Stomach (tissue), 9 donors: ENCODE results near the gene TIMM13. TPM values are rescaled to one million over a fixed set of nuclear protein-coding genes. Genes with fewer than 3 reads are reported as not detected.

Source experiments
- DNase-seq, 2 donors: peaks; one replicate each; pipeline versions ENCODE4 v3.0.0 to v3.0.0-alpha.2; 2013 to 2019
- H3K27ac ChIP-seq, 5 donors: fragments of 200-600 bp in 4 of 5; sonication (generic) in 4 of 5; one replicate each; pipeline ENCODE4 v1.5.1; 2013 to 2019; ENCODE audit warnings: mild to moderate bottlenecking in 1 of 5, moderate library complexity in 1 of 5
- H3K27me3 ChIP-seq, 3 donors: fragments of 200-600 bp; sonication (generic); one replicate each; pipeline ENCODE4 v1.5.1; 2017 to 2019; ENCODE audit warnings: mixed run types in 1 of 3
- H3K36me3 ChIP-seq, 4 donors: fragments of 200-600 bp; sonication (generic); 1 replicate in 3 of 4; 2 replicates in 1 of 4; pipeline ENCODE4 v1.5.1; 2016 to 2019
- H3K4me1 ChIP-seq, 4 donors: fragments of 200-600 bp; sonication (generic); one replicate each; pipeline ENCODE4 v1.5.1; 2016 to 2019
- H3K4me3 ChIP-seq, 4 donors: fragments of 200-600 bp; sonication (generic) in 3 of 4; one replicate each; pipeline ENCODE4 v1.5.1; 2016 to 2019; ENCODE audit warnings: mild to moderate bottlenecking in 1 of 4
- H3K9me3 ChIP-seq, 4 donors: fragments of 200-600 bp; sonication (generic); one replicate each; pipeline ENCODE4 v1.5.1; 2016 to 2019
- CTCF ChIP-seq, 7 experiments: fragments of 450-650 bp in 4 of 7; fragments of 200-600 bp in 3 of 7; sonication (generic) in 3 of 7; IDR thresholded peaks; one replicate each; pipeline ENCODE4 v1.5.1; 2016 to 2019; ENCODE audit warnings: antibody characterized with exemption in 7 of 7, control low read depth in 2 of 7, mild to moderate bottlenecking in 1 of 7
- EP300 ChIP-seq: sonication (generic); formaldehyde crosslinking; IDR thresholded peaks from one replicate; pipeline ENCODE4 v1.6.1; 2017; ENCODE audit warnings: antibody characterized with exemption
- POLR2A ChIP-seq, 4 donors: fragments of 450-650 bp; IDR thresholded peaks; one replicate each; pipeline ENCODE4 v1.6.1; 2016; ENCODE audit warnings: antibody characterized with exemption in 4 of 4, control low read depth in 2 of 4, mild to moderate bottlenecking in 1 of 4, moderate library complexity in 1 of 4
- POLR2AphosphoS5 ChIP-seq, 3 donors: sonication (generic); formaldehyde crosslinking; IDR thresholded peaks; one replicate each; pipeline ENCODE4 v1.6.1; 2016; ENCODE audit warnings: antibody characterized with exemption in 3 of 3
- WGBS, 5 donors: extraction: QIAGEN DNeasy Blood & Tissue Kit in 3 of 5; methylation state at CpG; one replicate each; pipeline versions ENCODE4 v1.1.5 to v1.1.7; 2013 to 2018; 5-methylcytosine and 5-hydroxymethylcytosine counted together
- intact Hi-C: fragments of 100-400 bp; cut with DNase I; formaldehyde crosslinking; loops from one replicate; pipeline ENCODE4 v1.15.1; 2023; ENCODE audit warnings: low total_unique reads
- polyA plus RNA-seq, 3 donors: library from polyadenylated mRNA; stranded (reverse); fragments of 200-250 nt; gene quantifications; one replicate each; pipeline ENCODE4 v1.2.3, GENCODE V29; 2013
- total RNA-seq, 5 donors: library from RNA; depleted of rRNA; stranded (reverse); fragments of >200 nt; gene quantifications; one replicate each; pipeline versions ENCODE4 v1.1.0 to v1.2.3, GENCODE V29; 2014 to 2016
- donor health status: healthy with polysubstance abuse.
- donor health status: Bipolar disorder and iron deficiency.
- donor health status: healthy.

The TIMM13 gene
- total and polyA plus RNA-seq, 8 donors = 19.2 to 133 (median 54.5) TPM; not detected in 1

- DNase-seq = no peak
- 80 to 93% (median 92%) methylated on average over 18 to 19 of the region's 19 CpGs for whole genome bisulfite sequencing, 5 donors
- Histone ChIP-seq H3K9me3 (no peaks in the 10 kb centered on the region), H3K4me3 (no peak overlapping the region), H3K27ac (no peak overlapping the region), H3K36me3 (peaks cover 0 to 17% (median 8%) of the 10 kb centered on the region in 4 donors), H3K27me3 (no peaks in the 10 kb centered on the region), H3K4me1 (peaks cover 15 to 27% (median 24%) of the 10 kb centered on the region in 4 donors)
- intact Hi-C loops = no loop called here
- TF ChIP-seq CTCF (IDR thresholded peaks at IDR 0.05) = no peak
- TF ChIP-seq EP300 = no peak
- TF ChIP-seq POLR2AphosphoS5 (IDR thresholded peaks at IDR 0.05) = no peak
- TF ChIP-seq POLR2A (IDR thresholded peaks at IDR 0.05) = no peak
Observed at GRCh38 chr19:2454199-2454961, 27.0 kb upstream of the TIMM13 start.

- no peak for DNase-seq
- Histone ChIP-seq H3K27ac (no peak overlapping the region), H3K36me3 (peaks cover 0 to 17% (median 8%) of the 10 kb centered on the region in 4 donors), H3K4me1 (peaks cover 15 to 27% (median 24%) of the 10 kb centered on the region in 4 donors), H3K27me3 (no peaks in the 10 kb centered on the region), H3K9me3 (no peaks in the 10 kb centered on the region), H3K4me3 (no peak overlapping the region)
- intact Hi-C loops = no loop called here
- TF ChIP-seq POLR2AphosphoS5 (IDR thresholded peaks at IDR 0.05) (no peak), CTCF (IDR thresholded peaks at IDR 0.05) (no peak), POLR2A (IDR thresholded peaks at IDR 0.05) (no peak), EP300 (no peak)
- 86 to 96% (median 93%) methylated on average over 7 to 19 of the region's 19 CpGs for WGBS, 5 donors
Observed at GRCh38 chr19:2453431-2454025, 26.1 kb upstream of the TIMM13 start.

GRCh38 chr19:2451741-2452140 is 24.4 kb upstream of the TIMM13 start:
- H3K4me3 ChIP-seq = no peak overlapping the region
- WGBS, 5 donors = 91 to 97% (median 95%) methylated on average over 17 to 18 of the region's 18 CpGs
- intact Hi-C loops = no loop called here
- H3K4me1 ChIP-seq = peaks cover 10 to 22% (median 19%) of the 10 kb centered on the region in 4 donors
- H3K9me3 ChIP-seq = no peaks in the 10 kb centered on the region
- TF ChIP-seq POLR2AphosphoS5 (IDR thresholded peaks at IDR 0.05) = no peak
- TF ChIP-seq CTCF (IDR thresholded peaks at IDR 0.05) = no peak
- no peak for TF ChIP-seq EP300
- no peak for TF ChIP-seq POLR2A (IDR thresholded peaks at IDR 0.05)
- peaks cover 0 to 17% (median 8%) of the 10 kb centered on the region in 4 donors for H3K36me3 ChIP-seq
- no peak for DNase-seq
- no peak overlapping the region for H3K27ac ChIP-seq
- H3K27me3 ChIP-seq = no peaks in the 10 kb centered on the region

- Histone ChIP-seq H3K4me3 (no peak overlapping the region), H3K9me3 (no peaks in the 10 kb centered on the region), H3K4me1 (peaks cover 10 to 18% (median 17%) of the 10 kb centered on the region in 4 donors), H3K36me3 (peaks cover 0 to 17% (median 8%) of the 10 kb centered on the region in 4 donors), H3K27ac (no peak overlapping the region), H3K27me3 (no peaks in the 10 kb centered on the region)
- WGBS, 5 donors = 91 to 96% (median 94%) methylated on average over 7 of the region's 7 CpGs
- TF ChIP-seq EP300 (no peak), POLR2AphosphoS5 (IDR thresholded peaks at IDR 0.05) (no peak), CTCF (IDR thresholded peaks at IDR 0.05) (no peak), POLR2A (IDR thresholded peaks at IDR 0.05) (no peak)
- DNase-seq = no peak
- intact Hi-C loops = no loop called here
Observed at GRCh38 chr19:2451138-2451537, 23.8 kb upstream of the TIMM13 start.
